PC-9 (cell line): ENCODE results near the gene ESPN.

Source experiments
- EZH2 ChIP-seq: fragments of 200-600 bp; sonication (generic); IDR thresholded peaks from 2 replicates; pipeline ENCODE4 v1.8.0; 2017; ENCODE audit warnings: antibody characterized with exemption, low read depth
- TF ChIP-seq, protein P1 (sequence below): fragments of 200-600 bp; sonication (generic); conservative IDR thresholded peaks from 2 replicates; pipeline ENCODE4 v1.6.1; 2017; ENCODE audit warnings: mixed run types, antibody characterized with exemption, mild to moderate bottlenecking, moderate library complexity

DNA sequence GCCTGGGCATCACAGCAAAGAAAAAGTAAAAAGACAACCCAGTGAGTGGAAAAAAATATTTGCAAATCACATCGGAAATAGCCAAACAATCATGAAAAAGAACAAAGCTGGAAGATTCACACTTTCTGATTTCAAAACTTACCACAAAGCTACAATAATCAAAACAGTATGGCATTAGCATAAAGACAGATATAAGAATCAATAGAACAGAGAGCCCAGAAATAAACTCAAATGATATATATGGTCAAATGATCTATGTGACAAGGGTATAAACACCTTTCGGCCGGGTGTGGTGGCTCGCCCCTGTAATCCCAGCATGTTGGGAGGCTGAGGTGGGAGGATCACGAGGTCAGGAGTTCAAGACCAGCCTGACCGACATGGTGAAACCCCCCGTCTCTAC lies 44.5 kb upstream of the ESPN start:
- TF ChIP-seq, protein P1, sequence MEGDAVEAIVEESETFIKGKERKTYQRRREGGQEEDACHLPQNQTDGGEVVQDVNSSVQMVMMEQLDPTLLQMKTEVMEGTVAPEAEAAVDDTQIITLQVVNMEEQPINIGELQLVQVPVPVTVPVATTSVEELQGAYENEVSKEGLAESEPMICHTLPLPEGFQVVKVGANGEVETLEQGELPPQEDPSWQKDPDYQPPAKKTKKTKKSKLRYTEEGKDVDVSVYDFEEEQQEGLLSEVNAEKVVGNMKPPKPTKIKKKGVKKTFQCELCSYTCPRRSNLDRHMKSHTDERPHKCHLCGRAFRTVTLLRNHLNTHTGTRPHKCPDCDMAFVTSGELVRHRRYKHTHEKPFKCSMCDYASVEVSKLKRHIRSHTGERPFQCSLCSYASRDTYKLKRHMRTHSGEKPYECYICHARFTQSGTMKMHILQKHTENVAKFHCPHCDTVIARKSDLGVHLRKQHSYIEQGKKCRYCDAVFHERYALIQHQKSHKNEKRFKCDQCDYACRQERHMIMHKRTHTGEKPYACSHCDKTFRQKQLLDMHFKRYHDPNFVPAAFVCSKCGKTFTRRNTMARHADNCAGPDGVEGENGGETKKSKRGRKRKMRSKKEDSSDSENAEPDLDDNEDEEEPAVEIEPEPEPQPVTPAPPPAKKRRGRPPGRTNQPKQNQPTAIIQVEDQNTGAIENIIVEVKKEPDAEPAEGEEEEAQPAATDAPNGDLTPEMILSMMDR: no peak
- TF ChIP-seq EZH2: no peak
